CD8-positive, alpha-beta memory T cell (primary cell): ENCODE measurements around the gene EPB41L4B. TPM values are rescaled to one million over a fixed set of nuclear protein-coding genes. Genes with fewer than 3 reads are reported as not detected.
"Not testable (repeated sequence)": the region's sequence is repeated elsewhere in the genome, so short reads cannot be mapped to it uniquely, and the experiment has no call there.

Experiments
- CTCF ChIA-PET: fragments of 350-600 bp; sonication (Branson Sonifier 250); formaldehyde crosslinking; loops from one replicate; lab custom pipeline; 2021; ENCODE audit warnings: antibody characterized with exemption; lab: Charles Lee
- POLR2A ChIA-PET: fragments of 350-600 bp; sonication (Branson Sonifier 250); formaldehyde crosslinking; loops from one replicate; lab custom pipeline; 2021; ENCODE audit warnings: antibody characterized with exemption; lab: Charles Lee
- DNase-seq, 5 donors: peaks; one replicate each; pipeline versions ENCODE4 v3.0.0 to v3.0.0-alpha.2; 2020 to 2022; ENCODE audit warnings: mixed read lengths in 1 of 5
- H3K27ac ChIP-seq: one replicate; pipeline ENCODE4 v1.7.0; 2013; ENCODE audit warnings: low read depth, mild to moderate bottlenecking, low read length, moderate library complexity
- H3K27me3 ChIP-seq: 2 replicates; pipeline ENCODE4 v1.7.0; 2013; ENCODE audit warnings: low read length, mild to moderate bottlenecking; ENCODE audit not compliant: insufficient read depth, poor library complexity, severe bottlenecking
- H3K36me3 ChIP-seq: 2 replicates; pipeline ENCODE4 v1.7.0; 2013; ENCODE audit warnings: mild to moderate bottlenecking, low read length, moderate library complexity; ENCODE audit not compliant: insufficient read depth
- H3K4me1 ChIP-seq: 2 replicates; pipeline ENCODE4 v1.7.0; 2013; ENCODE audit warnings: mild to moderate bottlenecking, low read length, moderate library complexity; ENCODE audit not compliant: insufficient read depth
- H3K4me3 ChIP-seq: 2 replicates; pipeline ENCODE4 v1.7.0; 2013; ENCODE audit warnings: mild to moderate bottlenecking, low read length
- H3K9me3 ChIP-seq: 2 replicates; pipeline ENCODE4 v1.7.0; 2013; ENCODE audit warnings: mild to moderate bottlenecking, low read length
- H3K27ac Mint-ChIP-seq, 8 donors: one replicate each; pipeline ENCODE4 v1.8.0; 2020 to 2021; ENCODE audit warnings: mixed read lengths in 8 of 8, mild to moderate bottlenecking in 6 of 8, inconsistent platforms in 3 of 8, moderate library complexity in 3 of 8
- H3K27me3 Mint-ChIP-seq, 2 donors: one replicate each; pipeline ENCODE4 v1.8.0; 2020 to 2021; ENCODE audit warnings: mixed read lengths in 2 of 2, mild to moderate bottlenecking in 1 of 2, moderate library complexity in 1 of 2
- H3K36me3 Mint-ChIP-seq, 3 donors: one replicate each; pipeline ENCODE4 v1.8.0; 2020 to 2021; ENCODE audit warnings: mixed read lengths in 3 of 3, inconsistent platforms in 1 of 3, mild to moderate bottlenecking in 1 of 3
- H3K4me1 Mint-ChIP-seq, 3 donors: one replicate each; pipeline ENCODE4 v1.8.0; 2020 to 2021; ENCODE audit warnings: mixed read lengths in 3 of 3, inconsistent platforms in 1 of 3, mild to moderate bottlenecking in 1 of 3
- H3K4me3 Mint-ChIP-seq, 7 donors: one replicate each; pipeline ENCODE4 v1.8.0; 2020 to 2021; ENCODE audit warnings: mixed read lengths in 7 of 7, mild to moderate bottlenecking in 6 of 7, moderate library complexity in 4 of 7, inconsistent platforms in 2 of 7
- H3K9me3 Mint-ChIP-seq, 5 donors: one replicate each; pipeline ENCODE4 v1.8.0; 2020 to 2022; ENCODE audit warnings: mixed read lengths in 5 of 5, mild to moderate bottlenecking in 3 of 5, moderate library complexity in 2 of 5, inconsistent platforms in 1 of 5
- polyA plus RNA-seq: library from polyadenylated mRNA; unstranded; fragments of 300-500 nt; fragmentation: Illumina TruSeq; gene quantifications from one replicate; pipeline ENCODE4 v1.2.3, GENCODE V29; 2021
- total RNA-seq, 2 experiments: library from RNA; stranded (reverse); gene quantifications; one replicate each; pipeline ENCODE4 v1.2.3, GENCODE V29; 2021

EPB41L4B gene
- under 1 TPM; 0.35 to 0.44 TPM for total RNA-seq
- polyA plus RNA-seq = not detected

DNA sequence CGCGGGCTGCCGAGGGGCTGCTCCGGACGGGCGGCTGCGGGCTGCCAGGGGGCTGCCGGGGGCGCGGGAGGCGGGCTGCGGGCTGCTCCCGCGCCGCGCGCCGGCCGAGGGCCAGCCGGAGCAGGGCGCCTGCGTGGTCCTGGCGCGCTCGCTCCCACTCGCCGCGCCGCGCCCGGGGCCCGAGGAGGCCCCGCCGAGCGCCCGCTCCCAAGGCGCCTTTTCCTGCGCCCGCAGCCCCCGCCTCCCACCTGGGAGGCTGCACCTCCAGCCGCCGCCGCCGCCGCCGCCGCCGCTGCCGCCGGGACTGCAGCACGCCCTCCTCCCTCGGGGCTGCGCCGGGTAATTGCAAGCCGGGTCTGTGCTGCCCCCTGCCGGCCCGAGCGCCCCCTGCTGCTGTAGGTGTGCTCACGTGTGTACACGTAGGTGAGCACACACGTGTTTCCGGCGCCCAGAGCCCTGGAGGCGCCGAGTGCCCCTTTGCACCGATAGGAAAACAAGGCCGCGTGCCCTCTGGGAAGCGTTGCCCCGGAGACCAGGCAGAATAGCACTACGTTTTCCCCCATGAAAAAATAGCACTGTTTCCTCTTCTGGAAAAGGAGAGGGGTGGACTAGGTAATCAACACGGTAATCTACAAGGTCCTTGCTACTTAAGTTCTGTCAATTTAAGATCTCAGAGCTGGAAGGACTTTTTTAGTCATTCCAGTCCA, at the start of gene EPB41L4B:
Gene EPB41L4B (minus strand): TSS at position 318 of the 707 bp plus-strand sequence. CDS start 613 bp downstream, outside the sequence.
- H3K27me3 Mint-ChIP-seq = peaks cover 50 to 65% of the 10 kb centered on the region in 2 donors
- peak within 1 kb of the TSS; percentile 41 to 84 (median 82) for H3K4me3 Mint-ChIP-seq
- H3K4me1 Mint-ChIP-seq = peaks cover 6 to 23% (median 7%) of the 10 kb centered on the region in 3 donors
- Histone ChIP-seq H3K9me3 (no peaks in the 10 kb centered on the region), H3K27me3 (peaks cover 13% of the 10 kb centered on the region), H3K36me3 (no peaks in the 10 kb centered on the region), H3K4me3 (no peak within 1 kb of the TSS), H3K4me1 (peaks cover 4% of the 10 kb centered on the region), H3K27ac (no peak within 1 kb of the TSS)
- ChIA-PET CTCF (interaction anchor here (1.2 kb wide), 1 partner anchor 8 kb away, joined by 3 read pairs; no protein-coding TSS in a partner anchor), POLR2A (no interaction called here)
- no peaks in the 10 kb centered on the region for H3K36me3 Mint-ChIP-seq
- DNase-seq = peak; percentile 57 to 81 (median 68)
- peak within 1 kb of the TSS in 1 of 8 donors; percentile 29 for H3K27ac Mint-ChIP-seq
- H3K9me3 Mint-ChIP-seq = peaks cover 0 to 3% (median 0%) of the 10 kb centered on the region in 5 donors

- Mint-ChIP-seq H3K27ac (no peak overlapping the region), H3K4me1 (no peaks in the 10 kb centered on the region), H3K4me3 (no peak overlapping the region), H3K36me3 (no peaks in the 10 kb centered on the region), H3K27me3 (no peaks in the 10 kb centered on the region), H3K9me3 (peaks cover 0 to 5% (median 4%) of the 10 kb centered on the region in 5 donors)
- Histone ChIP-seq H3K27me3 (no peaks in the 10 kb centered on the region), H3K4me3 (no peak overlapping the region), H3K4me1 (no peaks in the 10 kb centered on the region), H3K27ac (no peak overlapping the region), H3K36me3 (no peaks in the 10 kb centered on the region), H3K9me3 (no peaks in the 10 kb centered on the region)
- no peak for DNase-seq
- POLR2A ChIA-PET = no interaction called here
- CTCF ChIA-PET = no interaction called here
Observed at GRCh38 chr9:109369285-109369684, 48.4 kb upstream of the EPB41L4B start.

DNA sequence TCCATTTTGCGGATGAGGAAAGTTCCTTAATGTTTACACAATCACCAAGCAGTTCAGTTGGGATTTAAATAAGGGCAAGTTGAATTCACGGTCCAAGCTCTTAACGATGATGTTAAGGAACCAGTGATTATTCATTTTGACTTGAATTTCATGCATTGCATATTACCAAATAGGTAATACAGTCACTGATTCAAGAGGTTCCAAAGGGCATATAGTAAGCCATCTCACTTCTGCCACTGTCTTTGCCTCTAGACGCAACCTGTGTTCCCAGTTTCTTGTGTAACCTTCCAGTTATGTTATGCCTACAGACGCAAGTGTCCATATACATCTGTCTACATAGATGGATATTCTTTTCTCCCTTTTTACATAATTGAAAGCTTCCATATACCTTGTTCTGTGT, 39.9 kb upstream of the EPB41L4B start:
- no peak overlapping the region for H3K27ac Mint-ChIP-seq
- Histone ChIP-seq H3K27ac (no peak overlapping the region), H3K4me3 (no peak overlapping the region), H3K36me3 (no peaks in the 10 kb centered on the region), H3K9me3 (no peaks in the 10 kb centered on the region), H3K4me1 (no peaks in the 10 kb centered on the region), H3K27me3 (no peaks in the 10 kb centered on the region)
- no peak overlapping the region for H3K4me3 Mint-ChIP-seq
- peaks cover 0 to 3% of the 10 kb centered on the region in 2 donors for H3K27me3 Mint-ChIP-seq
- ChIA-PET CTCF (no interaction called here), POLR2A (no interaction called here)
- H3K9me3 Mint-ChIP-seq = peaks cover 0 to 6% (median 2%) of the 10 kb centered on the region in 5 donors
- no peak for DNase-seq
- no peaks in the 10 kb centered on the region for H3K36me3 Mint-ChIP-seq
- H3K4me1 Mint-ChIP-seq = no peaks in the 10 kb centered on the region

- H3K9me3 ChIP-seq, H3K27me3 ChIP-seq, H3K9me3 Mint-ChIP-seq, H3K4me3 ChIP-seq, H3K27ac ChIP-seq, H3K27ac Mint-ChIP-seq, H3K4me1 ChIP-seq, H3K36me3 ChIP-seq, H3K4me1 Mint-ChIP-seq, H3K4me3 Mint-ChIP-seq, H3K27me3 Mint-ChIP-seq, DNase-seq, POLR2A ChIA-PET, H3K36me3 Mint-ChIP-seq, CTCF ChIA-PET: not testable (repeated sequence)
Observed at GRCh38 chr9:109358968-109359603, 38.2 kb upstream of the EPB41L4B start.

GRCh38 chr9:109355564-109356297, 34.9 kb upstream of the EPB41L4B start:
- Histone ChIP-seq H3K27me3 (no peaks in the 10 kb centered on the region), H3K27ac (no peak overlapping the region), H3K4me3 (no peak overlapping the region), H3K36me3 (no peaks in the 10 kb centered on the region), H3K4me1 (no peaks in the 10 kb centered on the region), H3K9me3 (no peaks in the 10 kb centered on the region)
- no peaks in the 10 kb centered on the region for H3K4me1 Mint-ChIP-seq
- CTCF ChIA-PET = no interaction called here
- peaks cover 2 to 4% of the 10 kb centered on the region in 2 donors for H3K27me3 Mint-ChIP-seq
- no peak overlapping the region for H3K27ac Mint-ChIP-seq
- no peak overlapping the region for H3K4me3 Mint-ChIP-seq
- no peaks in the 10 kb centered on the region for H3K36me3 Mint-ChIP-seq
- POLR2A ChIA-PET = no interaction called here
- no peak for DNase-seq
- peaks cover 0 to 4% (median 2%) of the 10 kb centered on the region in 5 donors for H3K9me3 Mint-ChIP-seq

GRCh38 chr9:109354190-109354589, 33.3 kb upstream of the EPB41L4B start:
- peak overlapping the region in 1 of 8 donors; percentile 19 for H3K27ac Mint-ChIP-seq
- Histone ChIP-seq H3K4me1 (no peaks in the 10 kb centered on the region), H3K9me3 (no peaks in the 10 kb centered on the region), H3K4me3 (no peak overlapping the region), H3K27me3 (no peaks in the 10 kb centered on the region), H3K36me3 (no peaks in the 10 kb centered on the region), H3K27ac (no peak overlapping the region)
- no peak for DNase-seq
- CTCF ChIA-PET = no interaction called here
- H3K27me3 Mint-ChIP-seq = peaks cover 2 to 4% of the 10 kb centered on the region in 2 donors
- H3K36me3 Mint-ChIP-seq = no peaks in the 10 kb centered on the region
- H3K9me3 Mint-ChIP-seq = peaks cover 0 to 4% (median 0%) of the 10 kb centered on the region in 5 donors
- H3K4me1 Mint-ChIP-seq = no peaks in the 10 kb centered on the region
- no peak overlapping the region for H3K4me3 Mint-ChIP-seq
- POLR2A ChIA-PET = no interaction called here

GRCh38 chr9:109351032-109351431, 30.2 kb upstream of the EPB41L4B start:
- no peaks in the 10 kb centered on the region for H3K27me3 ChIP-seq
- Mint-ChIP-seq H3K9me3 (peaks cover 0 to 4% (median 0%) of the 10 kb centered on the region in 5 donors), H3K4me1 (no peaks in the 10 kb centered on the region), H3K27me3 (peaks cover 2 to 4% of the 10 kb centered on the region in 2 donors), H3K27ac (no peak overlapping the region), H3K4me3 (no peak overlapping the region), H3K36me3 (no peaks in the 10 kb centered on the region)
- H3K27ac ChIP-seq = no peak overlapping the region
- POLR2A ChIA-PET = no interaction called here
- H3K4me3 ChIP-seq = no peak overlapping the region
- no peak for DNase-seq
- CTCF ChIA-PET = no interaction called here
- no peaks in the 10 kb centered on the region for H3K36me3 ChIP-seq
- H3K9me3 ChIP-seq = no peaks in the 10 kb centered on the region
- no peaks in the 10 kb centered on the region for H3K4me1 ChIP-seq

DNA sequence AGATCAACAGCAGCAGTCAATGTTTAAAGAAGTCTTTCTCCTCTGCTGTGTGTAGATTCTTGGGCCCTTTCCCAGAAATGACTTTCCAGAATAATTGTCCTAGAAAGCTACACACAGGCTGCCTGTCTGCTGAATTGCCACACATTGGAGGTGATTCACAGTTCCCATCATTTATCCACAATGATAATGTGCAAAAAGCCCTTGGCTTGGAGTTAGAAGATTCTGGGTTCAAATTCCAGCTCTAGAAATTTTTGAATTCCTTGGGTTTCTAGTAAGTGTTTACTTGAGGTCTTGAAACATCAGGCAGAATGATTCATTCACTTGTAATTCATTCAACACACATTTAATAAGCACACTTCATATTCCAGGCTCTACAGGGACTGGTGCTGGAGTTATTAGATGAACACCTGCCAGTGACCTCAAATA, 28.6 kb upstream of the EPB41L4B start:
- H3K27me3 Mint-ChIP-seq = peaks cover 2 to 4% of the 10 kb centered on the region in 2 donors
- H3K4me1 Mint-ChIP-seq = no peaks in the 10 kb centered on the region
- no peak overlapping the region for H3K27ac Mint-ChIP-seq
- H3K9me3 Mint-ChIP-seq = peaks cover 0 to 2% (median 0%) of the 10 kb centered on the region in 5 donors
- ChIA-PET POLR2A (no interaction called here), CTCF (no interaction called here)
- no peak overlapping the region for H3K27ac ChIP-seq
- H3K36me3 ChIP-seq = no peaks in the 10 kb centered on the region
- no peaks in the 10 kb centered on the region for H3K36me3 Mint-ChIP-seq
- H3K4me3 ChIP-seq = no peak overlapping the region
- no peaks in the 10 kb centered on the region for H3K9me3 ChIP-seq
- H3K4me3 Mint-ChIP-seq = no peak overlapping the region
- DNase-seq = no peak
- H3K27me3 ChIP-seq = no peaks in the 10 kb centered on the region
- H3K4me1 ChIP-seq = no peaks in the 10 kb centered on the region
